Testis (tissue), 2 donors: ENCODE results near the gene TBCD.

Experiments used
- CTCF ChIP-seq, 3 experiments: fragments of 450-650 bp in 2 of 3; fragments of 200-600 bp in 1 of 3; sonication (generic) in 1 of 3; IDR thresholded peaks; one replicate each; pipeline ENCODE4 v1.5.1; 2016 to 2019; ENCODE audit warnings: antibody characterized with exemption in 3 of 3, mild to moderate bottlenecking in 2 of 3, moderate library complexity in 1 of 3
- POLR2A ChIP-seq: fragments of 450-650 bp; IDR thresholded peaks from one replicate; pipeline ENCODE4 v1.6.1; 2017; ENCODE audit warnings: antibody characterized with exemption, mild to moderate bottlenecking, moderate library complexity

- no peak for TF ChIP-seq POLR2A
- no peak for TF ChIP-seq CTCF (IDR thresholded peaks at IDR 0.05)
Observed at GRCh38 chr17:82989881-82990280, 238.0 kb downstream of the TBCD start.
